ENCODE measurements around the gene TOP2A.

Gene TOP2A

GRCh38 chr17:40355123-40355803, 62.4 kb downstream of the TOP2A start:
- H2BK12ac ChIP-seq (ENCODE audit: low read length): no peak overlapping the region
- no peaks in the 10 kb centered on the region for H3K27me3 ChIP-seq (ENCODE audit: insufficient read depth, low read length)
- DNase-seq: peak; percentile 64 to 79
- no peak overlapping the region for H4K12ac ChIP-seq (ENCODE audit: low read depth, low read length)
- H3K18ac ChIP-seq (ENCODE audit: low read length): no peak overlapping the region
- no peak overlapping the region for H3K14ac ChIP-seq (ENCODE audit: low read length)
- no peak overlapping the region for H3K4me3 ChIP-seq (ENCODE audit: low read depth, low read length)
- H3K9ac ChIP-seq (ENCODE audit: low read length): no peak overlapping the region
- H2AK5ac ChIP-seq (ENCODE audit: low read length): no peak overlapping the region
- peaks cover 37 to 38% of the 10 kb centered on the region in 2 experiments for H3K36me3 ChIP-seq (ENCODE audit: control insufficient read depth in 1 of 2, insufficient read depth in 2 of 2, low read length in 2 of 2)
- no peak overlapping the region for H2BK120ac ChIP-seq (ENCODE audit: insufficient read depth, low read length, poor library complexity)
- no peak overlapping the region for H3K4ac ChIP-seq (ENCODE audit: low read depth, low read length)
- no peak overlapping the region for H4K91ac ChIP-seq (ENCODE audit: low read depth, low read length)
- H3K79me1 ChIP-seq (ENCODE audit: low read length): no peaks in the 10 kb centered on the region
- H2BK5ac ChIP-seq (ENCODE audit: low read depth, low read length, poor library complexity): no peak overlapping the region
- no CpG with 5 or more reads among the region's 29 CpGs for WGBS (ENCODE audit: extremely low coverage, insufficient coverage, insufficient read length)
- no peaks in the 10 kb centered on the region for H3K79me2 ChIP-seq (ENCODE audit: control insufficient read depth, insufficient read depth, low read length, poor library complexity)
- H2AFZ ChIP-seq (ENCODE audit: insufficient read depth, low read length, poor library complexity): no peak overlapping the region
- no peak overlapping the region for H3K27ac ChIP-seq (ENCODE audit: low read depth, low read length)
- H3K23ac ChIP-seq (ENCODE audit: low read length): no peak overlapping the region
- H3K4me1 ChIP-seq (ENCODE audit: control insufficient read depth in 1 of 2, insufficient read depth in 2 of 2, low read length in 2 of 2): peaks cover under 1 to 5% of the 10 kb centered on the region in 2 experiments
- no peaks in the 10 kb centered on the region for H3K9me3 ChIP-seq (ENCODE audit: insufficient read depth, low read depth, low read length)
- H4K8ac ChIP-seq (ENCODE audit: low read depth, low read length): no peak overlapping the region
- no peak overlapping the region for H3K4me2 ChIP-seq (ENCODE audit: low read length)

DNA sequence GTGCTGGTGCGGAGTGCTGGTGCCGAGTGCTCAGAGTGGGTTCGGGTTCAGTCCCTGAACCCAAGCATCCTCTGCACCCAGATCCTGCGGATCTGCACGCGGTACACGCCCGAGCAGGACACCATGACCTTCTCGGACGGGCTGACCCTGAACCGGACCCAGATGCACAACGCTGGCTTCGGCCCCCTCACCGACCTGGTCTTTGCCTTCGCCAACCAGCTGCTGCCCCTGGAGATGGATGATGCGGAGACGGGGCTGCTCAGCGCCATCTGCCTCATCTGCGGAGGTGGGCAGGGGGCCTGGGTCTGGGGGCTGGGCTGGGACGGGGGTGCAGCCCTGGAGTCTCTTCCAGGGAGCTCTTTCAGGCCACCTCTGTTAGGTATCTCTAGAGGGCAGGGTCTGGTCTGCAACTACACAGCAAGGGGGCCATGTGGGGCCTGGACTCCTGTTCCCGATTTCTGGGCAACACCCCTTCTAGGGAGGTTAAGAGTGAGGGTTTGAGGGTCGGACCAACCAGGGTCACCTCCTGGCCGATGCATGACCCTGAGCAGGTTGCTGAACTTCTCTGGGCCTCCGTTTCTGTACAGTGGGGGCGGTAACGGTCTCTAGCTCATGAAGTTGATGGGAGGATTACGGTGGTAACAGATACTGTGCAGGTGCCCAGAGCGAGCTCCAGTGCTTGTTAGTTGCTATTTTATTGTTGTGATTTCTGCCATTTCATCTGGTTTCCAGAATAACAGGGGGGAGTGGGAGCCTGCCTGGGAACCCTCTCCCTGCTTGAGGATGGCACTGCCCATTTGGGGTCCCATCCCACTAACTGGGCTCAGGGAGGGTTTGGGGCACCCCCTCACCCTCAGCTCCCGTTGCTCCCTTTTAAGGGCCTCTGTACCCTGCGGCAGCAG, 63.2 kb downstream of the TOP2A start:
- H4K91ac ChIP-seq (ENCODE audit: low read depth, low read length): no peak overlapping the region
- no peak overlapping the region for H2BK5ac ChIP-seq (ENCODE audit: low read depth, low read length, poor library complexity)
- no peak overlapping the region for H3K4me2 ChIP-seq (ENCODE audit: low read length)
- no peak overlapping the region for H3K9ac ChIP-seq (ENCODE audit: low read length)
- no peak overlapping the region for H2AK5ac ChIP-seq (ENCODE audit: low read length)
- H3K9me3 ChIP-seq (ENCODE audit: insufficient read depth, low read depth, low read length): no peaks in the 10 kb centered on the region
- H3K79me1 ChIP-seq (ENCODE audit: low read length): no peaks in the 10 kb centered on the region
- H2AFZ ChIP-seq (ENCODE audit: insufficient read depth, low read length, poor library complexity): no peak overlapping the region
- H3K36me3 ChIP-seq (ENCODE audit: control insufficient read depth in 1 of 2, insufficient read depth in 2 of 2, low read length in 2 of 2): peaks cover 43 to 44% of the 10 kb centered on the region in 2 experiments
- H3K4me3 ChIP-seq (ENCODE audit: low read depth, low read length): no peak overlapping the region
- no peak overlapping the region for H3K4ac ChIP-seq (ENCODE audit: low read depth, low read length)
- H2BK120ac ChIP-seq (ENCODE audit: insufficient read depth, low read length, poor library complexity): no peak overlapping the region
- H3K27me3 ChIP-seq (ENCODE audit: insufficient read depth, low read length): no peaks in the 10 kb centered on the region
- no peak overlapping the region for H3K23ac ChIP-seq (ENCODE audit: low read length)
- no peak overlapping the region for H4K8ac ChIP-seq (ENCODE audit: low read depth, low read length)
- no peak overlapping the region for H3K18ac ChIP-seq (ENCODE audit: low read length)
- no peak overlapping the region for H3K27ac ChIP-seq (ENCODE audit: low read depth, low read length)
- no peaks in the 10 kb centered on the region for H3K79me2 ChIP-seq (ENCODE audit: control insufficient read depth, insufficient read depth, low read length, poor library complexity)
- no peak overlapping the region for H2BK12ac ChIP-seq (ENCODE audit: low read length)
- H3K4me1 ChIP-seq (ENCODE audit: control insufficient read depth in 1 of 2, insufficient read depth in 2 of 2, low read length in 2 of 2): peaks cover 6 to 10% of the 10 kb centered on the region in 2 experiments
- WGBS (ENCODE audit: extremely low coverage, insufficient coverage, insufficient read length): no CpG with 5 or more reads among the region's 30 CpGs
- no peak overlapping the region for H3K14ac ChIP-seq (ENCODE audit: low read length)
- H4K12ac ChIP-seq (ENCODE audit: low read depth, low read length): no peak overlapping the region
- DNase-seq: no peak

DNA sequence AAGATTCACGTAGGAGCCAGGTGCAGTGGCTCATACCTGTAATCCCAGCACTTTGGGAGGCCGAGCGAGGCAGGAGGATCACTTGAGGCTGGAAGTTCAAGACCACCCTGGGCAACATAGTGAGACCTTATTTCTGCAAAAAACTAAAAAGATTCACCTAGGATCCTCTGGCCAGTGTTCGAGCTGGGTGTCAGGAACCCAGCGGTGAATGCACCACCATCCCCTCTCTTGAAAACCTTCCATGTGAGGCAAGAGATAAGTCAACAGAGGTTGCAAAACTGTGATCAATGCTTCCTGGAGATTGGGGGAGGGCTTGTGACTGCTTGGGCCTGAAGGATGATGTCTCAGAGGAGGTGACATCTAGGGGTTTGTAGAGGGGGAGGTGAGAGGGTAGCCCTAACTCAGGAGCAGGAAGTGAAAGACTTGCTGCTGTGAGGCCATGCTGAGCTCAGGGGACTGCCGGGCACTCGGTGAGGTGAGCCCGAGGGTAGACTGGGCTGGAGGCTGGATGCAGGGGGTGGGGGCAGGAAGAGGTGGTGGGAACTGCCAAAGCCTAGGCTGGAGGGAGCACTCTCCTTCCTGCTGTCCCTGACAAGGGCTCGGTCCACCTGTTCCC, 64.8 kb downstream of the TOP2A start:
- no peak overlapping the region for H3K4me2 ChIP-seq (ENCODE audit: low read length)
- no CpG with 5 or more reads among the region's 9 CpGs for WGBS (ENCODE audit: extremely low coverage, insufficient coverage, insufficient read length)
- no peak overlapping the region for H2BK12ac ChIP-seq (ENCODE audit: low read length)
- no peak overlapping the region for H3K27ac ChIP-seq (ENCODE audit: low read depth, low read length)
- no peak overlapping the region for H3K9ac ChIP-seq (ENCODE audit: low read length)
- no peak for DNase-seq
- H3K23ac ChIP-seq (ENCODE audit: low read length): no peak overlapping the region
- no peaks in the 10 kb centered on the region for H3K9me3 ChIP-seq (ENCODE audit: insufficient read depth, low read depth, low read length)
- H2AFZ ChIP-seq (ENCODE audit: insufficient read depth, low read length, poor library complexity): no peak overlapping the region
- H3K36me3 ChIP-seq (ENCODE audit: control insufficient read depth in 1 of 2, insufficient read depth in 2 of 2, low read length in 2 of 2): peaks cover 54 to 57% of the 10 kb centered on the region in 2 experiments
- no peak overlapping the region for H4K12ac ChIP-seq (ENCODE audit: low read depth, low read length)
- no peak overlapping the region for H2BK120ac ChIP-seq (ENCODE audit: insufficient read depth, low read length, poor library complexity)
- no peak overlapping the region for H2AK5ac ChIP-seq (ENCODE audit: low read length)
- H3K79me2 ChIP-seq (ENCODE audit: control insufficient read depth, insufficient read depth, low read length, poor library complexity): no peaks in the 10 kb centered on the region
- H3K27me3 ChIP-seq (ENCODE audit: insufficient read depth, low read length): no peaks in the 10 kb centered on the region
- no peak overlapping the region for H3K18ac ChIP-seq (ENCODE audit: low read length)
- H3K4ac ChIP-seq (ENCODE audit: low read depth, low read length): no peak overlapping the region
- no peak overlapping the region for H4K91ac ChIP-seq (ENCODE audit: low read depth, low read length)
- no peaks in the 10 kb centered on the region for H3K79me1 ChIP-seq (ENCODE audit: low read length)
- H3K14ac ChIP-seq (ENCODE audit: low read length): no peak overlapping the region
- H4K8ac ChIP-seq (ENCODE audit: low read depth, low read length): no peak overlapping the region
- H3K4me1 ChIP-seq (ENCODE audit: control insufficient read depth in 1 of 2, insufficient read depth in 2 of 2, low read length in 2 of 2): peaks cover 10 to 15% of the 10 kb centered on the region in 2 experiments
- H2BK5ac ChIP-seq (ENCODE audit: low read depth, low read length, poor library complexity): no peak overlapping the region
- no peak overlapping the region for H3K4me3 ChIP-seq (ENCODE audit: low read depth, low read length)

GRCh38 chr17:40352237-40352778, 65.4 kb downstream of the TOP2A start:
- no peak overlapping the region for H2BK120ac ChIP-seq (ENCODE audit: insufficient read depth, low read length, poor library complexity)
- H3K23ac ChIP-seq (ENCODE audit: low read length): no peak overlapping the region
- H3K4me2 ChIP-seq (ENCODE audit: low read length): no peak overlapping the region
- no peaks in the 10 kb centered on the region for H3K79me2 ChIP-seq (ENCODE audit: control insufficient read depth, insufficient read depth, low read length, poor library complexity)
- DNase-seq: no peak
- H4K12ac ChIP-seq (ENCODE audit: low read depth, low read length): no peak overlapping the region
- no peaks in the 10 kb centered on the region for H3K79me1 ChIP-seq (ENCODE audit: low read length)
- no peak overlapping the region for H4K8ac ChIP-seq (ENCODE audit: low read depth, low read length)
- H2AK5ac ChIP-seq (ENCODE audit: low read length): no peak overlapping the region
- no peak overlapping the region for H2BK5ac ChIP-seq (ENCODE audit: low read depth, low read length, poor library complexity)
- H3K9ac ChIP-seq (ENCODE audit: low read length): no peak overlapping the region
- H3K9me3 ChIP-seq (ENCODE audit: insufficient read depth, low read depth, low read length): no peaks in the 10 kb centered on the region
- H3K4me3 ChIP-seq (ENCODE audit: low read depth, low read length): no peak overlapping the region
- no peaks in the 10 kb centered on the region for H3K27me3 ChIP-seq (ENCODE audit: insufficient read depth, low read length)
- no peak overlapping the region for H2BK12ac ChIP-seq (ENCODE audit: low read length)
- no peak overlapping the region for H4K91ac ChIP-seq (ENCODE audit: low read depth, low read length)
- peaks cover 54 to 57% of the 10 kb centered on the region in 2 experiments for H3K36me3 ChIP-seq (ENCODE audit: control insufficient read depth in 1 of 2, insufficient read depth in 2 of 2, low read length in 2 of 2)
- no peak overlapping the region for H2AFZ ChIP-seq (ENCODE audit: insufficient read depth, low read length, poor library complexity)
- WGBS (ENCODE audit: extremely low coverage, insufficient coverage, insufficient read length): no CpG with 5 or more reads among the region's 7 CpGs
- H3K4me1 ChIP-seq (ENCODE audit: control insufficient read depth in 1 of 2, insufficient read depth in 2 of 2, low read length in 2 of 2): peaks cover 10 to 15% of the 10 kb centered on the region in 2 experiments
- no peak overlapping the region for H3K18ac ChIP-seq (ENCODE audit: low read length)
- no peak overlapping the region for H3K4ac ChIP-seq (ENCODE audit: low read depth, low read length)
- H3K27ac ChIP-seq (ENCODE audit: low read depth, low read length): no peak overlapping the region
- no peak overlapping the region for H3K14ac ChIP-seq (ENCODE audit: low read length)
